ENCODE measurements around the gene OR51E1.

DNA sequence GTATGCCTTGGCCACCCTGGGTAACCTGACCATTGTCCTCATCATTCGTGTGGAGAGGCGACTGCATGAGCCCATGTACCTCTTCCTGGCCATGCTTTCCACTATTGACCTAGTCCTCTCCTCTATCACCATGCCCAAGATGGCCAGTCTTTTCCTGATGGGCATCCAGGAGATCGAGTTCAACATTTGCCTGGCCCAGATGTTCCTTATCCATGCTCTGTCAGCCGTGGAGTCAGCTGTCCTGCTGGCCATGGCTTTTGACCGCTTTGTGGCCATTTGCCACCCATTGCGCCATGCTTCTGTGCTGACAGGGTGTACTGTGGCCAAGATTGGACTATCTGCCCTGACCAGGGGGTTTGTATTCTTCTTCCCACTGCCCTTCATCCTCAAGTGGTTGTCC is 3.9 kb upstream of the OR51E1 start:
- TF ChIP-seq, protein P1, sequence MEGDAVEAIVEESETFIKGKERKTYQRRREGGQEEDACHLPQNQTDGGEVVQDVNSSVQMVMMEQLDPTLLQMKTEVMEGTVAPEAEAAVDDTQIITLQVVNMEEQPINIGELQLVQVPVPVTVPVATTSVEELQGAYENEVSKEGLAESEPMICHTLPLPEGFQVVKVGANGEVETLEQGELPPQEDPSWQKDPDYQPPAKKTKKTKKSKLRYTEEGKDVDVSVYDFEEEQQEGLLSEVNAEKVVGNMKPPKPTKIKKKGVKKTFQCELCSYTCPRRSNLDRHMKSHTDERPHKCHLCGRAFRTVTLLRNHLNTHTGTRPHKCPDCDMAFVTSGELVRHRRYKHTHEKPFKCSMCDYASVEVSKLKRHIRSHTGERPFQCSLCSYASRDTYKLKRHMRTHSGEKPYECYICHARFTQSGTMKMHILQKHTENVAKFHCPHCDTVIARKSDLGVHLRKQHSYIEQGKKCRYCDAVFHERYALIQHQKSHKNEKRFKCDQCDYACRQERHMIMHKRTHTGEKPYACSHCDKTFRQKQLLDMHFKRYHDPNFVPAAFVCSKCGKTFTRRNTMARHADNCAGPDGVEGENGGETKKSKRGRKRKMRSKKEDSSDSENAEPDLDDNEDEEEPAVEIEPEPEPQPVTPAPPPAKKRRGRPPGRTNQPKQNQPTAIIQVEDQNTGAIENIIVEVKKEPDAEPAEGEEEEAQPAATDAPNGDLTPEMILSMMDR (IDR thresholded peaks at IDR 0.05) = no peak
- no peak for TF ChIP-seq EZH2 (IDR thresholded peaks at IDR 0.05; ENCODE audit: borderline replicate concordance, insufficient read depth, low read depth, low read length, poor library complexity, severe bottlenecking)

Measured in B cell (primary cell).